Articular chondrocyte of knee joint (primary cell): ENCODE measurements around the gene EPHA1. TPM values are rescaled to one million over a fixed set of nuclear protein-coding genes. Genes with fewer than 3 reads are reported as not detected.

Experiments used
- small RNA-seq: library from RNA; depleted of rRNA; stranded (forward); fragments of <200 nt; gene quantifications from one replicate; pipeline ENCODE3, GENCODE V24; 2012
- total RNA-seq: library from RNA; depleted of rRNA; stranded (reverse); fragments of >200 nt; gene quantifications from 2 replicates; pipeline ENCODE4 v1.2.3, GENCODE V29; 2012

The EPHA1 gene
- not detected in 2 replicates for total RNA-seq

DNA sequence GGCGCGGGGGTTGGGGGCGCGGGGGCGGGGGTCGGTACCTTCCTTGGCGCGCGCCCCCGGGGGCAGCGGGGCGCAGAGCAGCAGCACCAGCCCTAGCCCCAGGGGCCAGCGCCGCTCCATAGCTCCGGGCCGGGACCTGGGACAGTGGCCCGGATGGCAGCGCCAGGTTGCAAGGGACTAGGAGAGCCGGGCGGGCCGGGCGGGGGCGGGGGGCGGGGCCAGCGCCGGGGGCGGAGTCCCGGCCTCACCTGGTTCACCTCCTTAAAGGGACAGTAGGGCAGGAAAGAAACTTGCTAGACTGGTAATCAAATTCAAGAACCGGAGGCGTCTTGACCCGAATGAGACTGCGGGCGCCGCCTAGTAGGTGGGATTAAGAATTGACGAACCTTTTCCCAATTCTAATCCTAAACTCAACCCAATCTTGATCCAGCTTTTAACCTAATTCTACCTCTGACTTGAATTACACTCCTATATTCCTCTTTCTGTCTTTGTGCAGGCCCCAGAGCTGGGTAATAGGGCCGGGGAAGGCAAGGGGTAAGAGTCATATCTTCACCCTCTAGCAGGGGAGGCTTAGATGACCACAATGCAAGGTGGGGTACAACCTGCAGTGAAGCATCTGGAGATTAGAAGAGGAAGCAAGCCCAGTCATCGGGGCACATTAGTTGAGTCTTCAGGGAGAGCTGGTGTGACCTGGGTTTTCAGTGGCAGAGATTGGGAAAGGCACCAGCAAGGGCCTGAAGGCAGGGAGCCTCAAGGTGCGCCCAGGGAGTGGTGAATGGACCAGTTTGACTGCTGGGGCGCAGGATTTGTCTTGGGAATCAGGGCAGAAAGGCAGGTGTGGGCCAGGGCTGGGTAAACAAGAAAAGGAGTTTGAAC lies at the start of gene EPHA1:
Gene EPHA1, minus strand, starts transcription at position 171 of the 876 bp plus-strand sequence. Its CDS starts 51 bp downstream, at position 120.

DNA sequence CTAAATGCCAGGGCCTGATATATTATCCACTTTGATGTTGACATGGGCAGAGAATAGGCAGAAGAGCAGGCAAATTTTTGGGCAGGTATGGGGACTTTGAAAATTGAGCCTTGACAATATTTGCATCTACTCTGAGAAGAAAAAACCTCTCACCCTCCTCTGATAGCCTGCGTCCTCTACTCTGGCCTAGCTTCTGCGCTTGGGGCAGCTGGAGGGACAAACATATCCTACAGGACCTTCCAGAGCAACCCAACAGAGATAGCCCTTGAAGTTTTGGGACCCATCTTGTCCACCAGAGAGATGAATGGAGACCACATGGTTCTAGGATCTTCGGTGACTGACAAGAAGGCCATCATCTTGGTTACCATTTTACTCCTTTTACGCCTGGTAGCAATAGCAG lies 34.5 kb upstream of the EPHA1 start, which contains the start of gene TAS2R60:
Gene TAS2R60, plus strand, starts transcription at position 301 of the 400 bp plus-strand sequence. Its CDS starts 0 bp downstream, at position 301.

DNA sequence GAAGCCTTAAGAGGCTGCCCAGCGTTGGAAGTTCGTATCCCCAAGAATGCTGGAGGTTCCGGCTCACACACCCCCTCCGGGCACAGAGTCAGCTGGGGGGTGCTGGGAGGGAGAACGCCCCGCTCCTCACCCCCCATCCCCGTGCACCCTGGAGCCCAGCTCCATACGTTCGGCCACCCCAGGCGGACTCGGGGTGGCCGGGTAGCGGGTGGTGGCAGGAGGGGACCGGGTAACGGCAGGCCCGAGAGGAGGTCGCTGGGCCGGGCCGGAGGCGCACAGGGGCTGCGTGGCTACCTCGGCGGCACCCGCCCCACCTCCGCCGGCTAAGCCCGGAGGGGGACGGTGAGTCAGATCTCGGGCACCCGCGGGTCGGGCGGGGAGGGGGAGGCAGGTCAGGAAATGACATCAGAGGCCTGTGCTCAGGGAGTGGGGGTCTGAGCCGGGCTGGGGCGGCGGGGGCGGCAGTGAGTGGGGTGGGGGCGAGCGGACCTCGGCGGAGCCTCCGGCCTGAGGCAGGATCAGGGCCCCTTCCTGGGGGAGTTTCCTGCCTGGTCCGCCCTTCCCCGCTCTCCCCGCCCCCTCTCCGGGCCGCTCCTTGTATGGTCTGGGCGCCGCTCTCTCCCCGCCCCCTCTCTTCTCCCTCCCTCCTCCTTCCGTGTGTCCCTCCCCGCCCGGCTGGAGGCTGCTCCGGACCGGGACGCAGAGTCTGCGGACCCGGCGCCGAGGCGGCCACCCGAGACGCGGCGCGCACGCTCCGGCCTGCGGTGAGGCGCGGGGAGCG lies 27.8 kb downstream of the EPHA1 start, which contains the start of gene ZYX:
Gene ZYX, plus strand, starts transcription at position 700 of the 781 bp plus-strand sequence. CDS start 227 bp downstream, outside the sequence.

DNA sequence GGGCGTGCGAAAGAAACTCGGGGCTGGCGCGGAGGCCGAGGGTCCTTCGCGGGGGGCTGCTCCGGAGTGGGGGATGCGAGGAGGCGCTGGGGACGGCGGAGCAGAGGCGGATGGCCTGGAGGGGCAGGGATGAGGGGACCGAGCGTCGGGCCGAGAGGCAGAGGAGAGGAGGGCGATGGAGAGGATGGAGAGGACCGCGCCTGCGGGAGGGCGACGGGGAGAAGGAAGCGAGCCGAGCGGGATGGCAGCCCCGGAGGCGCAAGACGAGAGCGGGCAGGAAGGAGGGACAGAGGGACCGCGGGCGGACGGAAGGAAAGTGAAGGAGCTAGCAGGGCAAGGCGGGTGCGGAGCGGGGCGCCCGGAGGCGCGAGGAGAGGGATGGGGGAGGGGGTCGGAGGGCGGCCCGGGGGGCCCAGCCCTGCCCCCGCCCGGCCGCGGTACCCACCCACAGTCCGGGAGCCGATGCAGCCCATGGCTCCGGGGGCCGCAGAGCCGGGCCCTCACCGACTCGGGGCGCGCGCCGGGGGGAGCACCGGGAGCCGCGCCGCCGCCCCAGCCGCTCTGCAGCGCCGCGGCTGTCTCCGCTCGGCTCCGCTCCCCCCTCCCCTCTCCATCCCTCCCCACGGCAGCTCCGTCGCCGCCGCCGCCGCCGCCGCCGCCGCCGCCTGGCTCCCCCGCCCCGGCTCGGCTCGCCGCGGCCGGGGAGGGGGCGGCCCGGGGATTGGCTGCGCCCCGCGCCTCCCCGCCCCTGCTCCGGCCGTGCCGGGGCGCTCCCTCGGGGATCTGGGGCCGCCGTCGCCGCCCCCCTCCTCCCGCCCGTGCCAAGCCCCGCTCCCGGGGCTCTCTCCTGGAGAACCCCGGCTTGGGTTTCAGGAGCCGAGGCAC lies 46.3 kb downstream of the EPHA1 start, which contains the start of gene FAM131B:
Gene FAM131B, minus strand, starts transcription at position 583 of the 885 bp plus-strand sequence. Its CDS starts 110 bp downstream, at position 473.

Small RNA genes lying within 50 kb of the gene (small RNA-seq; reads per million reads assigned to genes)
- not detected for gene MIR6892

Other genes starting within 250 kb of the EPHA1 start
- not detected in 2 replicates for gene TAS2R39, start 225.4 kb downstream of the EPHA1 start, total RNA-seq
- not detected in 2 replicates for gene TAS2R40, start 186.8 kb downstream of the EPHA1 start, total RNA-seq
- 92.3 and 94.9 TPM in 2 replicates for gene GSTK1, start 145.4 kb downstream of the EPHA1 start, total RNA-seq
- 0.11 TPM in 1 of 2 replicates, not detected in the other for gene TMEM139, start 123.9 kb downstream of the EPHA1 start, total RNA-seq
- 11.6 and 12.6 TPM in 2 replicates for gene CASP2, start 120.5 kb downstream of the EPHA1 start, total RNA-seq
- gene CLCN1, start 92.7 kb downstream of the EPHA1 start, total RNA-seq, result not detected in 2 replicates
- gene FAM131B, start 46.1 kb downstream of the EPHA1 start, total RNA-seq, result 0.39 and 0.54 TPM in 2 replicates
- gene ZYX, start 27.5 kb downstream of the EPHA1 start, total RNA-seq, result 25.1 and 34.1 TPM in 2 replicates
- gene TAS2R60, start 34.6 kb upstream of the EPHA1 start, total RNA-seq, result not detected in 2 replicates
- gene TAS2R41, start 69.0 kb upstream of the EPHA1 start, total RNA-seq, result not detected in 2 replicates
- 1.2 TPM in 1 of 2 replicates, not detected in the other for gene CTAGE15, start 162.9 kb upstream of the EPHA1 start, total RNA-seq
- 7.0 and 8.2 TPM in 2 replicates for gene TCAF2, start 212.1 kb upstream of the EPHA1 start, total RNA-seq